GM12878 (cell line): ENCODE measurements around the gene RIPOR1. TPM values are rescaled to one million over a fixed set of nuclear protein-coding genes. Genes with fewer than 3 reads are reported as not detected.

Experiments
- CHD1 ChIP-seq: IDR thresholded peaks from 2 replicates; pipeline ENCODE4 v1.6.1; 2012; ENCODE audit warnings: low read depth, low read length, improper control_type of control experiment
- EGR1 ChIP-seq, 2 experiments: IDR thresholded peaks; 1 replicate in 1 of 2; 2 replicates in 1 of 2; pipeline ENCODE4 v1.6.1; 2011 to 2012; ENCODE audit warnings: low read depth in 2 of 2, low read length in 2 of 2, borderline replicate concordance in 1 of 2, mild to moderate bottlenecking in 1 of 2, moderate library complexity in 1 of 2
- ESRRA ChIP-seq: IDR thresholded peaks from 2 replicates; pipeline ENCODE4 v1.6.1; 2012; ENCODE audit warnings: mild to moderate bottlenecking, low read length, improper control_type of control experiment
- GABPA ChIP-seq: IDR thresholded peaks from 2 replicates; pipeline ENCODE4 v1.6.1; 2014; ENCODE audit warnings: antibody characterized with exemption, low read depth, mild to moderate bottlenecking, inconsistent platforms
- HDAC2 ChIP-seq: fragments of 200-600 bp; sonication (generic); IDR thresholded peaks from 2 replicates; pipeline ENCODE4 v1.6.1; 2017
- IKZF1 ChIP-seq: fragments of 450-650 bp; conservative IDR thresholded peaks from 2 replicates; pipeline ENCODE4 v1.6.1; 2017; ENCODE audit warnings: antibody characterized with exemption, mild to moderate bottlenecking
- MTA3 ChIP-seq: IDR thresholded peaks from 2 replicates; pipeline ENCODE4 v1.6.1; 2012; ENCODE audit warnings: low read length, inconsistent platforms, borderline replicate concordance
- MXI1 ChIP-seq: fragments of 150-350 bp; IDR thresholded peaks from 2 replicates; pipeline ENCODE4 v1.6.1; 2011; ENCODE audit warnings: low read depth, mild to moderate bottlenecking, inconsistent platforms, low read length, improper control_type of control experiment
- MYB ChIP-seq: fragments of 150-350 bp; IDR thresholded peaks from 2 replicates; pipeline ENCODE4 v1.6.1; 2014; ENCODE audit warnings: mild to moderate bottlenecking, low read depth, low read length, borderline replicate concordance
- NFYB ChIP-seq: IDR thresholded peaks from 2 replicates; pipeline ENCODE4 v1.6.1; 2011; ENCODE audit warnings: low read depth, mild to moderate bottlenecking, low read length, improper control_type of control experiment, moderate library complexity; ENCODE audit not compliant: insufficient read depth
- PAX8 ChIP-seq: fragments of 450-650 bp; IDR thresholded peaks from 2 replicates; pipeline ENCODE4 v1.6.1; 2017; ENCODE audit warnings: mild to moderate bottlenecking, moderate library complexity
- RAD21 ChIP-seq: IDR thresholded peaks from 2 replicates; pipeline ENCODE4 v1.6.1; 2011; ENCODE audit warnings: mild to moderate bottlenecking, low read depth, low read length, moderate library complexity; ENCODE audit not compliant: insufficient read depth
- SUZ12 ChIP-seq: fragments of 200-600 bp; sonication (generic); IDR thresholded peaks from one replicate; pipeline ENCODE4 v1.6.1; 2018; ENCODE audit warnings: antibody characterized with exemption, mild to moderate bottlenecking; ENCODE audit not compliant: unreplicated experiment
- YY1 ChIP-seq: IDR thresholded peaks from 2 replicates; pipeline ENCODE4 v1.6.1; 2011; ENCODE audit warnings: low read depth, mild to moderate bottlenecking, low read length
- ZNF217 ChIP-seq: fragments of 450-650 bp; IDR thresholded peaks from 2 replicates; pipeline ENCODE4 v1.6.1; 2017; ENCODE audit warnings: antibody characterized with exemption, mild to moderate bottlenecking
- ZNF622 ChIP-seq: fragments of 450-650 bp; IDR thresholded peaks from 2 replicates; pipeline ENCODE4 v1.6.1; 2017; ENCODE audit warnings: mild to moderate bottlenecking, inconsistent platforms
- polyA plus RNA-seq, 11 experiments: library from polyadenylated mRNA; depleted of rRNA in 4 of 11; unstranded in 6 of 11; stranded (reverse) in 5 of 11; fragments of >200 nt; fragmentation: Nextera tagmentation in 4 of 11; fragmentation: Illumina TruSeq in 1 of 11; extraction: Ambion mirVana in 4 of 11; extraction: Trizol in 1 of 11; gene quantifications; 1 replicate in 1 of 11; 2 replicates in 10 of 11; pipeline versions ENCODE4 v1.2.1 to v1.2.3, GENCODE V29; 2011 to 2016; ENCODE audit warnings: inconsistent platforms in 2 of 11, missing spikeins in 2 of 11, low read depth in 1 of 11
- total RNA-seq, 4 experiments: library from RNA; depleted of rRNA in 3 of 4; stranded (reverse); fragments of >200 nt in 3 of 4; fragmentation: Illumina TruSeq in 1 of 4; extraction: Trizol in 1 of 4; gene quantifications; 2 replicates each; pipeline versions ENCODE4 v1.2.1 to v1.2.3, GENCODE V29; 2013 to 2021
- TF ChIP-seq, protein P1 (sequence below): fragments of 150-350 bp; IDR thresholded peaks from 2 replicates; pipeline ENCODE4 v1.6.1; 2014; ENCODE audit warnings: mild to moderate bottlenecking, low read depth, low read length
- TF ChIP-seq, protein P2 (sequence below): fragments of 450-650 bp; IDR thresholded peaks from 2 replicates; pipeline ENCODE4 v1.6.1; 2016; ENCODE audit warnings: mild to moderate bottlenecking
- TF ChIP-seq, protein P3 (sequence below): fragments of 450-650 bp; IDR thresholded peaks from 2 replicates; pipeline ENCODE4 v1.6.1; 2017; ENCODE audit warnings: borderline replicate concordance
- TF ChIP-seq, protein P4 (sequence below): fragments of 450-650 bp; IDR thresholded peaks from 2 replicates; pipeline ENCODE4 v1.6.1; 2017; ENCODE audit warnings: mild to moderate bottlenecking, low read depth, inconsistent platforms; ENCODE audit not compliant: poor library complexity, severe bottlenecking
- TF ChIP-seq, protein P5 (sequence below): fragments of 450-650 bp; IDR thresholded peaks from 2 replicates; pipeline ENCODE4 v1.6.1; 2017; ENCODE audit warnings: mild to moderate bottlenecking
- TF ChIP-seq, protein P6 (sequence below): IDR thresholded peaks from 2 replicates; pipeline ENCODE4 v1.6.1; 2012; ENCODE audit warnings: low read depth, low read length, improper control_type of control experiment

RIPOR1 gene
- total and polyA plus RNA-seq, 10 of the 15 experiments (the other 5 are each of a cell fraction or from before 2014, with no cell fraction given) = 0.13 to 28.5 (median 7.0) TPM

DNA sequence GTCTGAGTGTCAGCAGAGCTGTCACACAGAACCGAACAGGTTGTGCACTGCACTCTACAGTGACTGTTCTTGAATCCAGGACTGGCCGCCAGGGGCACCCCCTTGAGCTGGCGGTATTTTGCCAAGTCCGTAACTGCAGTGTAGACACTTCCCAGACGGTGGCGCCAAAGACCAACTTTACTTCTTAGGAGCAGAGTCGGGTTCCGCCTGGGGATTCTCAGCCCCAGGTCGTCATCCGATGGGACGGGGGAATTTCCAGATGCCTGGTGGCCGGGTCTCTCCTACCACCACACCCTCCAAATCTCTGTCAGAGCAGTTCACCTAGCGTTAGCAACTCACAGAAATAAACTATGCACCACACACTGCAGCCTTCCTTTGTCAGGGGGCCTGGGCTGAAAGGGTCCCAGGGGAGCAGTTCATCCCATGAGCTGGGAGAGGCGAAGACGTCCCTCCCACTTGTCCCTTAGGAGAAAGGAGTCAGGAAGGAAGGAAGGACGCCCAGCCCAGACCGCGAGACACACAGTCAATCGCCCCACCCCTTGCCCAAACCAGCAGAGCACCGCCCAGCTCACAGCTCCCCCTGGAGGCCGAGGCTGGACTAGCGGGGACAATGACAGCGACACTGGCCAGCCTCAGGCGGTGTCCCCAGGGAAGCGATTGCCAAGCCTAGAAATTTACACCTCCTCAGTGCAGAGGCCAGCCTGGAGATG is 7.4 kb upstream of the RIPOR1 start (continued):
- TF ChIP-seq, protein P1, sequence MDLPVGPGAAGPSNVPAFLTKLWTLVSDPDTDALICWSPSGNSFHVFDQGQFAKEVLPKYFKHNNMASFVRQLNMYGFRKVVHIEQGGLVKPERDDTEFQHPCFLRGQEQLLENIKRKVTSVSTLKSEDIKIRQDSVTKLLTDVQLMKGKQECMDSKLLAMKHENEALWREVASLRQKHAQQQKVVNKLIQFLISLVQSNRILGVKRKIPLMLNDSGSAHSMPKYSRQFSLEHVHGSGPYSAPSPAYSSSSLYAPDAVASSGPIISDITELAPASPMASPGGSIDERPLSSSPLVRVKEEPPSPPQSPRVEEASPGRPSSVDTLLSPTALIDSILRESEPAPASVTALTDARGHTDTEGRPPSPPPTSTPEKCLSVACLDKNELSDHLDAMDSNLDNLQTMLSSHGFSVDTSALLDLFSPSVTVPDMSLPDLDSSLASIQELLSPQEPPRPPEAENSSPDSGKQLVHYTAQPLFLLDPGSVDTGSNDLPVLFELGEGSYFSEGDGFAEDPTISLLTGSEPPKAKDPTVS = no peak
- TF ChIP-seq NFYB (no peak), ZNF622 (no peak), HDAC2 (no peak), MYB (no peak), GABPA (no peak), PAX8 (no peak), IKZF1 (peak; percentile 98), SUZ12 (no peak), ESRRA (0 out of 2 replicates have a peak, but pooled peaks have one; percentile 67), RAD21 (peak; percentile 83), MXI1 (peak; percentile 43; the same call in 1 of the 2 replicates), ZNF217 (0 out of 2 replicates have a peak, but pooled peaks have one; percentile 36), CHD1 (peak; percentile 83; the same call in 1 of the 2 replicates), YY1 (peak; percentile 64; the same call in 1 of the 2 replicates), MTA3 (no peak), EGR1 (IDR thresholded peaks at IDR 0.05; ENCODE audit: borderline replicate concordance in 1 of 2, low read depth in 2 of 2, low read length in 2 of 2) (no peak)
- TF ChIP-seq, protein P2, sequence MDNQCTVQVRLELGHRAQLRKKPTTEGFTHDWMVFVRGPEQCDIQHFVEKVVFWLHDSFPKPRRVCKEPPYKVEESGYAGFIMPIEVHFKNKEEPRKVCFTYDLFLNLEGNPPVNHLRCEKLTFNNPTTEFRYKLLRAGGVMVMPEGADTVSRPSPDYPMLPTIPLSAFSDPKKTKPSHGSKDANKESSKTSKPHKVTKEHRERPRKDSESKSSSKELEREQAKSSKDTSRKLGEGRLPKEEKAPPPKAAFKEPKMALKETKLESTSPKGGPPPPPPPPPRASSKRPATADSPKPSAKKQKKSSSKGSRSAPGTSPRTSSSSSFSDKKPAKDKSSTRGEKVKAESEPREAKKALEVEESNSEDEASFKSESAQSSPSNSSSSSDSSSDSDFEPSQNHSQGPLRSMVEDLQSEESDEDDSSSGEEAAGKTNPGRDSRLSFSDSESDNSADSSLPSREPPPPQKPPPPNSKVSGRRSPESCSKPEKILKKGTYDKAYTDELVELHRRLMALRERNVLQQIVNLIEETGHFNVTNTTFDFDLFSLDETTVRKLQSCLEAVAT = peak; percentile 68
- TF ChIP-seq, protein P3, sequence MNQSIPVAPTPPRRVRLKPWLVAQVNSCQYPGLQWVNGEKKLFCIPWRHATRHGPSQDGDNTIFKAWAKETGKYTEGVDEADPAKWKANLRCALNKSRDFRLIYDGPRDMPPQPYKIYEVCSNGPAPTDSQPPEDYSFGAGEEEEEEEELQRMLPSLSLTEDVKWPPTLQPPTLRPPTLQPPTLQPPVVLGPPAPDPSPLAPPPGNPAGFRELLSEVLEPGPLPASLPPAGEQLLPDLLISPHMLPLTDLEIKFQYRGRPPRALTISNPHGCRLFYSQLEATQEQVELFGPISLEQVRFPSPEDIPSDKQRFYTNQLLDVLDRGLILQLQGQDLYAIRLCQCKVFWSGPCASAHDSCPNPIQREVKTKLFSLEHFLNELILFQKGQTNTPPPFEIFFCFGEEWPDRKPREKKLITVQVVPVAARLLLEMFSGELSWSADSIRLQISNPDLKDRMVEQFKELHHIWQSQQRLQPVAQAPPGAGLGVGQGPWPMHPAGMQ = no peak
- TF ChIP-seq, protein P4, sequence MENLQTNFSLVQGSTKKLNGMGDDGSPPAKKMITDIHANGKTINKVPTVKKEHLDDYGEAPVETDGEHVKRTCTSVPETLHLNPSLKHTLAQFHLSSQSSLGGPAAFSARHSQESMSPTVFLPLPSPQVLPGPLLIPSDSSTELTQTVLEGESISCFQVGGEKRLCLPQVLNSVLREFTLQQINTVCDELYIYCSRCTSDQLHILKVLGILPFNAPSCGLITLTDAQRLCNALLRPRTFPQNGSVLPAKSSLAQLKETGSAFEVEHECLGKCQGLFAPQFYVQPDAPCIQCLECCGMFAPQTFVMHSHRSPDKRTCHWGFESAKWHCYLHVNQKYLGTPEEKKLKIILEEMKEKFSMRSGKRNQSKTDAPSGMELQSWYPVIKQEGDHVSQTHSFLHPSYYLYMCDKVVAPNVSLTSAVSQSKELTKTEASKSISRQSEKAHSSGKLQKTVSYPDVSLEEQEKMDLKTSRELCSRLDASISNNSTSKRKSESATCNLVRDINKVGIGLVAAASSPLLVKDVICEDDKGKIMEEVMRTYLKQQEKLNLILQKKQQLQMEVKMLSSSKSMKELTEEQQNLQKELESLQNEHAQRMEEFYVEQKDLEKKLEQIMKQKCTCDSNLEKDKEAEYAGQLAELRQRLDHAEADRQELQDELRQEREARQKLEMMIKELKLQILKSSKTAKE = peak; percentile 87
- TF ChIP-seq, protein P5, sequence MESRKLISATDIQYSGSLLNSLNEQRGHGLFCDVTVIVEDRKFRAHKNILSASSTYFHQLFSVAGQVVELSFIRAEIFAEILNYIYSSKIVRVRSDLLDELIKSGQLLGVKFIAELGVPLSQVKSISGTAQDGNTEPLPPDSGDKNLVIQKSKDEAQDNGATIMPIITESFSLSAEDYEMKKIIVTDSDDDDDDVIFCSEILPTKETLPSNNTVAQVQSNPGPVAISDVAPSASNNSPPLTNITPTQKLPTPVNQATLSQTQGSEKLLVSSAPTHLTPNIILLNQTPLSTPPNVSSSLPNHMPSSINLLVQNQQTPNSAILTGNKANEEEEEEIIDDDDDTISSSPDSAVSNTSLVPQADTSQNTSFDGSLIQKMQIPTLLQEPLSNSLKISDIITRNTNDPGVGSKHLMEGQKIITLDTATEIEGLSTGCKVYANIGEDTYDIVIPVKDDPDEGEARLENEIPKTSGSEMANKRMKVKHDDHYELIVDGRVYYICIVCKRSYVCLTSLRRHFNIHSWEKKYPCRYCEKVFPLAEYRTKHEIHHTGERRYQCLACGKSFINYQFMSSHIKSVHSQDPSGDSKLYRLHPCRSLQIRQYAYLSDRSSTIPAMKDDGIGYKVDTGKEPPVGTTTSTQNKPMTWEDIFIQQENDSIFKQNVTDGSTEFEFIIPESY = no peak
- TF ChIP-seq, protein P6, sequence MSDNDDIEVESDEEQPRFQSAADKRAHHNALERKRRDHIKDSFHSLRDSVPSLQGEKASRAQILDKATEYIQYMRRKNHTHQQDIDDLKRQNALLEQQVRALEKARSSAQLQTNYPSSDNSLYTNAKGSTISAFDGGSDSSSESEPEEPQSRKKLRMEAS = no peak; the same call in 1 of the 2 replicates
